ENCODE data around the gene RIN3.

DNA sequence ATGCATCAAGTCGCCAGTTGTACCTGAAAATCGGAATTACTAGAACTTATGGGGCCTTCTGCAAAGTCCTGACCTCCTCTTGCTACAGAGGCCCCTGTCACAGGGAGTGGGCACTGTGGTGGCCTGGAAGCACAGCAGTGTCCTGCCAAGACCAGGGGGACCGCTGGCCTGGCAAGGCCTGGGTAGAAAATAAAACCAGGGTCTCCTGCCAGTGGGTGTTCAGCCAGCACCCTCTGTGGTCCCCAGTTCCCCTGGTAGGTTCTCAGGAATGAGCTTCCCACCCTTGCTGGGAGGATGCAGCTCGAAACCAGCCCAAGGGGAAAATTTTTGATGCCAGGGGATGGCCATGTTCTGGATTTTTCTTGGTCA, 43.9 kb downstream of the RIN3 start:
- TF ChIP-seq POLR2A (IDR thresholded peaks at IDR 0.05), result no peak
- TF ChIP-seq, protein P1, sequence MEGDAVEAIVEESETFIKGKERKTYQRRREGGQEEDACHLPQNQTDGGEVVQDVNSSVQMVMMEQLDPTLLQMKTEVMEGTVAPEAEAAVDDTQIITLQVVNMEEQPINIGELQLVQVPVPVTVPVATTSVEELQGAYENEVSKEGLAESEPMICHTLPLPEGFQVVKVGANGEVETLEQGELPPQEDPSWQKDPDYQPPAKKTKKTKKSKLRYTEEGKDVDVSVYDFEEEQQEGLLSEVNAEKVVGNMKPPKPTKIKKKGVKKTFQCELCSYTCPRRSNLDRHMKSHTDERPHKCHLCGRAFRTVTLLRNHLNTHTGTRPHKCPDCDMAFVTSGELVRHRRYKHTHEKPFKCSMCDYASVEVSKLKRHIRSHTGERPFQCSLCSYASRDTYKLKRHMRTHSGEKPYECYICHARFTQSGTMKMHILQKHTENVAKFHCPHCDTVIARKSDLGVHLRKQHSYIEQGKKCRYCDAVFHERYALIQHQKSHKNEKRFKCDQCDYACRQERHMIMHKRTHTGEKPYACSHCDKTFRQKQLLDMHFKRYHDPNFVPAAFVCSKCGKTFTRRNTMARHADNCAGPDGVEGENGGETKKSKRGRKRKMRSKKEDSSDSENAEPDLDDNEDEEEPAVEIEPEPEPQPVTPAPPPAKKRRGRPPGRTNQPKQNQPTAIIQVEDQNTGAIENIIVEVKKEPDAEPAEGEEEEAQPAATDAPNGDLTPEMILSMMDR (IDR thresholded peaks at IDR 0.05), result no peak
